Activated T-cell treated with anti-CD3 and anti-CD28 coated beads, Interleukin-2, amount 50 U/mL, for 24 hours (primary cell): Measurements from ENCODE around the gene MAP4.
"Not testable (repeated sequence)": the region's sequence is repeated elsewhere in the genome, so short reads cannot be mapped to it uniquely, and the experiment has no call there.

Experiments
- DNase-seq: peaks from one replicate; pipeline ENCODE4 v3.0.0-alpha.2; 2020
- H3K27ac Mint-ChIP-seq: 2 replicates; pipeline ENCODE4 v1.8.0; 2020; ENCODE audit warnings: mild to moderate bottlenecking, mixed read lengths
- H3K27me3 Mint-ChIP-seq: 2 replicates; pipeline ENCODE4 v1.8.0; 2020; ENCODE audit warnings: mixed read lengths
- H3K36me3 Mint-ChIP-seq: 2 replicates; pipeline ENCODE4 v1.8.0; 2020; ENCODE audit warnings: low read depth, mixed read lengths
- H3K4me1 Mint-ChIP-seq: 2 replicates; pipeline ENCODE4 v1.8.0; 2020; ENCODE audit warnings: low read depth, mixed read lengths
- H3K4me3 Mint-ChIP-seq: 2 replicates; pipeline ENCODE4 v1.8.0; 2020; ENCODE audit warnings: mild to moderate bottlenecking, moderate library complexity, mixed read lengths
- H3K9me3 Mint-ChIP-seq: 2 replicates; pipeline ENCODE4 v1.8.0; 2020; ENCODE audit warnings: mixed read lengths

The MAP4 gene

GRCh38 chr3:47847801-47848518 lies 168.3 kb downstream of the MAP4 start:
- Mint-ChIP-seq H3K4me1 (no peaks in the 10 kb centered on the region), H3K27ac (no peak overlapping the region), H3K36me3 (peaks cover 98% of the 10 kb centered on the region), H3K27me3 (no peaks in the 10 kb centered on the region), H3K9me3 (no peaks in the 10 kb centered on the region), H3K4me3 (no peak overlapping the region)
- no peak for DNase-seq

DNA sequence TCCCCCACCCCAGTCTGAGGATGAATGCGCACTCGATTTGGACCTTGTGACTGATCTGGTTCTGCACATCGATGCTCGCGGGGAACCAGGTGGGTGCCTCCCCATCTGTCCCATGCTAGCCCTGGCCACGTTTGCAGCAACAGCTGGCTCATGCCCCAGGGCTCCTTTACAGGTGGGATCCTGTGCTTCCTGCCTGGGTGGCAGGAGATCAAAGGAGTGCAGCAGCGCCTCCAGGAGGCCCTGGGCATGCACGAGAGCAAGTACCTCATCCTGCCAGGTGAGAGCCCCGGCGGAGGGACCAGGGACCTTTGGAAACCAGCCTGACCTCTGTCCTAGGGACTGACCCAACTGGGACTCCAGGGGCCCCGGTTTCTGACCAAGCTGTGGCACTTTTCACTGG lies 169.0 kb downstream of the MAP4 start:
- Mint-ChIP-seq H3K9me3 (no peaks in the 10 kb centered on the region), H3K27me3 (no peaks in the 10 kb centered on the region), H3K27ac (peak overlapping the region; percentile 14), H3K36me3 (peaks cover 99% of the 10 kb centered on the region), H3K4me1 (no peaks in the 10 kb centered on the region), H3K4me3 (no peak overlapping the region)
- no peak for DNase-seq

DNA sequence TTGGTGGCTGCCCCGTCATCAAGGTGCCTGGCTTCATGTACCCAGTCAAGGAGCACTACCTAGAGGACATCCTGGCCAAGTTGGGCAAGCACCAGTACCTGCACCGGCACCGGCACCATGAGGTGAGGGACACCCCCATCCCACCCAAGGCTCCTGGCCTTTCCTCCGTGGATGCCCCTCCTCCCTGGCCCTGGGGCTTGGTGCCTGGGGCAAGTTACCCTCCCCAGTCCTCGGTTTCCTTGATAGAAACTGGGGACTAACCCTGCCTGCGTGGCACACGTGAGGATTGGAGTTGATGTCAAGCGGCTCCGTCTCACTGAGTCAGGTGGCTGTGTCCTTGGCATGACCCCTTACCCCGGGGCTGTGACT lies 169.4 kb downstream of the MAP4 start:
- peaks cover 99% of the 10 kb centered on the region for H3K36me3 Mint-ChIP-seq
- no peaks in the 10 kb centered on the region for H3K27me3 Mint-ChIP-seq
- no peak for DNase-seq
- no peaks in the 10 kb centered on the region for H3K9me3 Mint-ChIP-seq
- peak overlapping the region; percentile 14 for H3K27ac Mint-ChIP-seq
- no peak overlapping the region for H3K4me3 Mint-ChIP-seq
- no peaks in the 10 kb centered on the region for H3K4me1 Mint-ChIP-seq

- Mint-ChIP-seq H3K9me3 (no peaks in the 10 kb centered on the region), H3K27me3 (no peaks in the 10 kb centered on the region), H3K4me1 (no peaks in the 10 kb centered on the region), H3K36me3 (peaks cover 100% of the 10 kb centered on the region), H3K4me3 (no peak overlapping the region), H3K27ac (no peak overlapping the region)
- DNase-seq: no peak
Observed at GRCh38 chr3:47846186-47846879, 169.9 kb downstream of the MAP4 start.

DNA sequence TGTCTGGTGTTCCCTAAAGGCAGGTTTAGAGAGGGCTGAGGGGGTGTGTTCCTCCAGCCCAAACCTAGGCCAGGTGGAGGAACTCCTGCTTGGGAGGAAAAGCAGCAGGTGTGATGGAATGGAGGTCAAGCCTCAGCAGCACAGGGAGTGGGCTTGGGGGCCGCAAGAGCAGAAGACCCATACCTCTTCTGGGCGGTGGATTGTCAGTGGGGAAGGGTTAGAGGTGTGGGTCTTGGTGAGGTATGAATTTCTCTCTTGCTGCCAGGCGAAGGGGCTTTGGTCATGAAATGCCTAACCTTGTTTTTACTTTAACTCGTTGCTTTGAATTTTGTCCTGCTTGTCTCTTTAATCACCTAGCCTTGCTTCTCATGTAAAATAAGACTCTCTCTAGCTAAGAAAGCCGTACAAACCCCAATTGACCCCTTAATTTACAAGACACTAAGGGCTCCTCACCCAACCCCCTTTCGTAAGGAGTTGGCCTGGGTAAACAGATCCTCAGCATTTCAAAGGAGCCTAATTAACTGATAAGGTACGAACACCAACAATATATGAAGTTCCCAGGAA lies 174.3 kb downstream of the MAP4 start:
- no peaks in the 10 kb centered on the region for H3K9me3 Mint-ChIP-seq
- no peak overlapping the region for H3K4me3 Mint-ChIP-seq
- DNase-seq: no peak
- H3K36me3 Mint-ChIP-seq: peaks cover 91% of the 10 kb centered on the region
- H3K27me3 Mint-ChIP-seq: no peaks in the 10 kb centered on the region
- peak overlapping the region; percentile 61 for H3K27ac Mint-ChIP-seq
- peaks cover 2% of the 10 kb centered on the region for H3K4me1 Mint-ChIP-seq

GRCh38 chr3:47838503-47838902 lies 177.7 kb downstream of the MAP4 start:
- Mint-ChIP-seq H3K9me3 (no peaks in the 10 kb centered on the region), H3K27me3 (no peaks in the 10 kb centered on the region), H3K27ac (no peak overlapping the region), H3K4me1 (peaks cover 4% of the 10 kb centered on the region), H3K4me3 (no peak overlapping the region), H3K36me3 (peaks cover 88% of the 10 kb centered on the region)
- no peak for DNase-seq

DNA sequence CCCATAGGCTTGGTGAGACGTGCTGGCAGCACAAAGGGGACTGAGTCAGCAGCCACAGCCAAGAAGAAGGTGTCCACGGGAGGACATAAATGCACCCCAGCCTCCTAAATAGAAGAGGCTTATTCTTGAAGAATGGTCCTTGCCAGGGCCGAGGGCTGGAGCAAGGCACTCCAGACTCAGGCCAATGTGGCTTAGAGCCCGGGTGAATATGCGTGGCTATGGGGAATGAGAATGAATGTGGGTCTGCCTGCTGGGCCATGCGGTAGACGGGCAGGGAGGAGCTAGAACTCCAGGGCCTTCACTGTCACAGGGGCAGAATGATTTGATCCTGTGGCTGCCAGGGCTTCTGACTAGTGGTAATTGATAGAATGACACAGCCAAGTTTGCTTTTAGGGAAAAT lies 179.2 kb downstream of the MAP4 start:
- H3K27me3 Mint-ChIP-seq: no peaks in the 10 kb centered on the region
- DNase-seq: no peak
- H3K4me1 Mint-ChIP-seq: peaks cover 4% of the 10 kb centered on the region
- H3K36me3 Mint-ChIP-seq: peaks cover 84% of the 10 kb centered on the region
- H3K27ac Mint-ChIP-seq: peak overlapping the region; percentile 51
- no peak overlapping the region for H3K4me3 Mint-ChIP-seq
- H3K9me3 Mint-ChIP-seq: no peaks in the 10 kb centered on the region

GRCh38 chr3:47829482-47829881 lies 186.7 kb downstream of the MAP4 start:
- Mint-ChIP-seq H3K27ac (peak overlapping the region; percentile 73), H3K4me1 (peaks cover 34% of the 10 kb centered on the region), H3K36me3 (peaks cover 86% of the 10 kb centered on the region)
- not testable (repeated sequence) for H3K4me3 Mint-ChIP-seq, DNase-seq, H3K9me3 Mint-ChIP-seq, H3K27me3 Mint-ChIP-seq

- H3K9me3 Mint-ChIP-seq: peaks cover 4% of the 10 kb centered on the region
- no peaks in the 10 kb centered on the region for H3K27me3 Mint-ChIP-seq
- no peak for DNase-seq
- H3K36me3 Mint-ChIP-seq: peaks cover 68% of the 10 kb centered on the region
- H3K4me1 Mint-ChIP-seq: peaks cover 44% of the 10 kb centered on the region
- H3K4me3 Mint-ChIP-seq: peak overlapping the region; percentile 90
- peak overlapping the region; percentile 93 for H3K27ac Mint-ChIP-seq
Observed at GRCh38 chr3:47825590-47825989, 190.6 kb downstream of the MAP4 start.

- H3K27me3 Mint-ChIP-seq: no peaks in the 10 kb centered on the region
- H3K9me3 Mint-ChIP-seq: peaks cover 4% of the 10 kb centered on the region
- H3K36me3 Mint-ChIP-seq: peaks cover 71% of the 10 kb centered on the region
- DNase-seq: peak; percentile 87
- peak overlapping the region; percentile 90 for H3K4me3 Mint-ChIP-seq
- H3K27ac Mint-ChIP-seq: peak overlapping the region; percentile 93
- H3K4me1 Mint-ChIP-seq: peaks cover 44% of the 10 kb centered on the region
Observed at GRCh38 chr3:47824541-47825473, 191.4 kb downstream of the MAP4 start.

DNA sequence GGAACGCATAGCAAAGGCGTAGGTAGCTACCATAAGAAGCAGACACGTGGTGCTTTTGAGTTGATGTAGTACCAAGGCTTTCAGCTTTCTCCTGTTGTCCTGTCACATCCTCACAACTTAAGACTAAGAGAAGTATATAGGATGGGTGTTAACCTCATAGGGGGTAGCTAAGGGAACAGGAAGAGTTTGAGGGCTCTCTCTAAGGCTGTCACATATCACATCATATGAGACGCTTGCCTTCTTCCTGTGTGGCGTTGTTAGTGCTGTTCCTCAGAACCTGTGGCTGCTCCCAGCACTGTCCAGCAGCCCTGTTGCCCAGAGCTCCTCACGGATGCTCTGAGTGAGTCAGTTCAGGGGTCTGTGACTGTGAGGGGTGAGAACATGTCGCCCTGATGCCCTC lies 198.6 kb downstream of the MAP4 start:
- Mint-ChIP-seq H3K27ac (peak overlapping the region; percentile 44), H3K27me3 (no peaks in the 10 kb centered on the region), H3K4me1 (peaks cover 5% of the 10 kb centered on the region), H3K4me3 (no peak overlapping the region), H3K9me3 (peaks cover 4% of the 10 kb centered on the region), H3K36me3 (peaks cover 64% of the 10 kb centered on the region)
- no peak for DNase-seq

- Mint-ChIP-seq H3K27me3 (no peaks in the 10 kb centered on the region), H3K4me1 (peaks cover 2% of the 10 kb centered on the region), H3K27ac (peak overlapping the region; percentile 15), H3K36me3 (peaks cover 55% of the 10 kb centered on the region), H3K9me3 (no peaks in the 10 kb centered on the region), H3K4me3 (no peak overlapping the region)
- no peak for DNase-seq
Observed at GRCh38 chr3:47813551-47814177, 202.6 kb downstream of the MAP4 start.

DNA sequence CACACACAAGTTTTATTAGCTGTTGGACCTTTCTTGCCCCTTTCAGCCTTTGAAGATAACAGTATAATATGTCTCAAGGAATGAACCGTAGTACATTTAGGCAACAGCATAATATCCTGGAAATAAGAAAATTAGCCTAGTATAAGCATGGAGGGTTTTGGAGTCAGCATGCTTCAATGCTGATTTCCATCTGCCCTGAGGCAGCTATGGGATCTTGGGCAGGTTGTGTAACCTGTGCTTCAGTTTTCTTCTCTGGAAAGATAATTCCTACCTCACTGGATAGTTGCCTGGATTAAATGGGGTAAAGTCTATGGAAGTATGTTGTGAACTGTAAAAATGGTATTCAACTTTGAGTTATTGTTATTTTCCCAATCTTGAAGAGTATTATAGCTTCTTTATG lies 211.6 kb downstream of the MAP4 start:
- Mint-ChIP-seq H3K36me3 (peaks cover 35% of the 10 kb centered on the region), H3K4me1 (peaks cover 34% of the 10 kb centered on the region), H3K4me3 (peak overlapping the region; percentile 97), H3K27me3 (no peaks in the 10 kb centered on the region), H3K27ac (peak overlapping the region; percentile 97), H3K9me3 (no peaks in the 10 kb centered on the region)
- no peak for DNase-seq

DNA sequence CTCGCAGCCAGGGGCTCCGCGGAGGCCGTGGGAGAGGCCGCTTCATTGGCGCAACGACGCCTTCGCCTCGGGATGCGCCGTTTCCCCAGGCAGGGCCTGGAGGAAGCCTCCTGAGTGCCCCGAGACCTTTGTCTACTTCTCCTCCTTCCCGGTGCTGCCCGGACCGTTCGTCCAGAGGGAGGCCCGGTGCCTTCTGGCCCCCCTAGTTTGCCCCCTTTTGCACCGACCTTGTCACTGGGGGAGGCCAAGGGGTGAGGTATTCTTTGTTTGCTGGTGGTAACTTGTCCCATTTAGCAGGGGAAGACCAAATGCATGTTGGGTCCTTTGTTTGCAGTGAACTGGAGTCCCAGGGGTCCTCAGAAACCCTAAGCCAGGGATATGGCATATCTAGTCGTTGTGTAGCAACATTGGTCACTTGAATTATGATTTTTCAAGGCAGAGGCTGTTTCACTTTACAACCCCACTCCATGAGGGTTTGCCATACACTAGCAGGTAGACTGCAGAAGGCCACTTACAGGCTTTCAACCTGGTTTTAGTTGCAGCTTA lies 212.7 kb downstream of the MAP4 start:
- peak overlapping the region; percentile 97 for H3K4me3 Mint-ChIP-seq
- H3K36me3 Mint-ChIP-seq: peaks cover 32% of the 10 kb centered on the region
- H3K4me1 Mint-ChIP-seq: peaks cover 34% of the 10 kb centered on the region
- no peaks in the 10 kb centered on the region for H3K27me3 Mint-ChIP-seq
- H3K27ac Mint-ChIP-seq: peak overlapping the region; percentile 97
- no peaks in the 10 kb centered on the region for H3K9me3 Mint-ChIP-seq
- no peak for DNase-seq
